ENCODE results near the gene SAA4. TPM values are rescaled to one million over a fixed set of nuclear protein-coding genes. Genes with fewer than 3 reads are reported as not detected.

The SAA4 gene
- polyA plus RNA-seq, 3 donors: not detected

- H4K20me1 ChIP-seq (ENCODE audit: insufficient read depth, low read length): no peaks in the 10 kb centered on the region
- no peak overlapping the region for H3K27ac ChIP-seq (ENCODE audit: low read depth in 1 of 2, low read length in 2 of 2)
- Mint-ChIP-seq H3K9me3 (peaks cover 0 to under 1% (median 0%) of the 10 kb centered on the region in 7 donors), H3K27me3 (ENCODE audit: low read depth in 3 of 3) (peaks cover 18 to 33% (median 30%) of the 10 kb centered on the region in 3 donors), H3K4me1 (no peaks in the 10 kb centered on the region), H3K36me3 (no peaks in the 10 kb centered on the region), H3K4me3 (no peak overlapping the region), H3K27ac (no peak overlapping the region)
- no peaks in the 10 kb centered on the region for H3K36me3 ChIP-seq (replicated peaks in 1 of 2; ENCODE audit: control insufficient read depth in 1 of 2, insufficient read depth in 2 of 2, low read length in 2 of 2)
- WGBS (ENCODE audit: insufficient coverage): 80% methylated on average over 1 of the region's 8 CpGs
- no peak overlapping the region for H3K9ac ChIP-seq (ENCODE audit: insufficient read depth, low read length, poor library complexity, severe bottlenecking)
- no peaks in the 10 kb centered on the region for H3K9me3 ChIP-seq (replicated peaks in 1 of 2; ENCODE audit: control insufficient read depth in 1 of 2, insufficient read depth in 1 of 2, low read length in 2 of 2)
- H2AFZ ChIP-seq (ENCODE audit: insufficient read depth, low read depth, low read length, poor library complexity, severe bottlenecking): no peak overlapping the region
- H3K4me2 ChIP-seq (replicated peaks; ENCODE audit: extremely low read depth, low read length, poor library complexity, severe bottlenecking): no peak overlapping the region
- TF ChIP-seq, protein P1, sequence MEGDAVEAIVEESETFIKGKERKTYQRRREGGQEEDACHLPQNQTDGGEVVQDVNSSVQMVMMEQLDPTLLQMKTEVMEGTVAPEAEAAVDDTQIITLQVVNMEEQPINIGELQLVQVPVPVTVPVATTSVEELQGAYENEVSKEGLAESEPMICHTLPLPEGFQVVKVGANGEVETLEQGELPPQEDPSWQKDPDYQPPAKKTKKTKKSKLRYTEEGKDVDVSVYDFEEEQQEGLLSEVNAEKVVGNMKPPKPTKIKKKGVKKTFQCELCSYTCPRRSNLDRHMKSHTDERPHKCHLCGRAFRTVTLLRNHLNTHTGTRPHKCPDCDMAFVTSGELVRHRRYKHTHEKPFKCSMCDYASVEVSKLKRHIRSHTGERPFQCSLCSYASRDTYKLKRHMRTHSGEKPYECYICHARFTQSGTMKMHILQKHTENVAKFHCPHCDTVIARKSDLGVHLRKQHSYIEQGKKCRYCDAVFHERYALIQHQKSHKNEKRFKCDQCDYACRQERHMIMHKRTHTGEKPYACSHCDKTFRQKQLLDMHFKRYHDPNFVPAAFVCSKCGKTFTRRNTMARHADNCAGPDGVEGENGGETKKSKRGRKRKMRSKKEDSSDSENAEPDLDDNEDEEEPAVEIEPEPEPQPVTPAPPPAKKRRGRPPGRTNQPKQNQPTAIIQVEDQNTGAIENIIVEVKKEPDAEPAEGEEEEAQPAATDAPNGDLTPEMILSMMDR (IDR thresholded peaks at IDR 0.05): no peak
- H3K79me2 ChIP-seq (ENCODE audit: insufficient read depth, low read length): no peaks in the 10 kb centered on the region
- H3K4me1 ChIP-seq (ENCODE audit: control insufficient read depth in 1 of 2, insufficient read depth in 2 of 2, low read length in 2 of 2): no peaks in the 10 kb centered on the region
- intact Hi-C loops (cut with micrococcal nuclease): no loop called here
- peaks cover 18 to 19% of the 10 kb centered on the region in 2 donors for H3K27me3 ChIP-seq (ENCODE audit: control insufficient read depth in 2 of 2, insufficient read depth in 2 of 2, low read length in 2 of 2)
- no peak overlapping the region for H3K4me3 ChIP-seq (replicated peaks in 1 of 3; ENCODE audit: low read depth in 2 of 3, low read length in 3 of 3)
- no peak for DNase-seq
These were observed 938 bp downstream of the SAA4 start for GRCh38 chr11:18235394-18236334.

- H3K4me1 Mint-ChIP-seq: peaks cover 3% of the 10 kb centered on the region
- no peak overlapping the region for H3K27ac ChIP-seq (ENCODE audit: low read depth in 1 of 2, low read length in 2 of 2)
- no peaks in the 10 kb centered on the region for H3K36me3 Mint-ChIP-seq
- no peaks in the 10 kb centered on the region for H3K36me3 ChIP-seq (replicated peaks in 1 of 2; ENCODE audit: control insufficient read depth in 1 of 2, insufficient read depth in 2 of 2, low read length in 2 of 2)
- H3K9me3 ChIP-seq (replicated peaks in 1 of 2; ENCODE audit: control insufficient read depth in 1 of 2, insufficient read depth in 1 of 2, low read length in 2 of 2): no peaks in the 10 kb centered on the region
- no peak overlapping the region for H3K4me3 ChIP-seq (replicated peaks in 1 of 3; ENCODE audit: low read depth in 2 of 3, low read length in 3 of 3)
- H3K27ac Mint-ChIP-seq: no peak overlapping the region
- H3K4me1 ChIP-seq (ENCODE audit: control insufficient read depth in 1 of 2, insufficient read depth in 2 of 2, low read length in 2 of 2): no peaks in the 10 kb centered on the region
- H2AFZ ChIP-seq (ENCODE audit: insufficient read depth, low read depth, low read length, poor library complexity, severe bottlenecking): no peak overlapping the region
- no CpG with 5 or more reads among the region's 4 CpGs for WGBS (ENCODE audit: insufficient coverage)
- TF ChIP-seq, protein P1 (IDR thresholded peaks at IDR 0.05): no peak
- no peak for DNase-seq
- intact Hi-C loops (cut with micrococcal nuclease): no loop called here
- H3K4me3 Mint-ChIP-seq: no peak overlapping the region
- H4K20me1 ChIP-seq (ENCODE audit: insufficient read depth, low read length): no peaks in the 10 kb centered on the region
- no peak overlapping the region for H3K9ac ChIP-seq (ENCODE audit: insufficient read depth, low read length, poor library complexity, severe bottlenecking)
- peaks cover 16 to 29% (median 25%) of the 10 kb centered on the region in 3 donors for H3K27me3 Mint-ChIP-seq (ENCODE audit: low read depth in 3 of 3)
- H3K79me2 ChIP-seq (ENCODE audit: insufficient read depth, low read length): no peaks in the 10 kb centered on the region
- peaks cover 6 to 14% of the 10 kb centered on the region in 2 donors for H3K27me3 ChIP-seq (ENCODE audit: control insufficient read depth in 2 of 2, insufficient read depth in 2 of 2, low read length in 2 of 2)
- no peak overlapping the region for H3K4me2 ChIP-seq (replicated peaks; ENCODE audit: extremely low read depth, low read length, poor library complexity, severe bottlenecking)
- no peaks in the 10 kb centered on the region for H3K9me3 Mint-ChIP-seq
These were observed 2.7 kb downstream of the SAA4 start for GRCh38 chr11:18233912-18234311.
